Measurements from ENCODE around the gene EIF5. TPM values are rescaled to one million over a fixed set of nuclear protein-coding genes. Genes with fewer than 3 reads are reported as not detected.
A peak's percentile ranks its signal among the peaks of the same experiment; 100 is the strongest.

EIF5 gene
- total and polyA plus RNA-seq, 4 donors: 121 to 435 (median 192) TPM

GRCh38 chr14:103384450-103385151, 50.6 kb downstream of the EIF5 start:
- DNase-seq (ENCODE audit: low spot score): no peak
- H3K27ac ChIP-seq (ENCODE audit: low read depth in 1 of 2, low read length in 2 of 2): peak overlapping the region; percentile 98 to 99
- 12% methylated on average over 31 of the region's 31 CpGs for WGBS

More at GRCh38 chr14:103384450-103385151, 50.6 kb downstream of the EIF5 start:
- TF ChIP-seq RAD21 (IDR thresholded peaks at IDR 0.05) (no peak), EGR1 (IDR thresholded peaks at IDR 0.05; ENCODE audit: low read depth in 2 of 2) (no peak), JUND (IDR thresholded peaks at IDR 0.05) (no peak), CTCF (IDR thresholded peaks at IDR 0.05; ENCODE audit: low read depth, low read length, missing input control) (no peak), REST (IDR thresholded peaks at IDR 0.05) (no peak), ATF3 (IDR thresholded peaks at IDR 0.05) (no peak), SP1 (IDR thresholded peaks at IDR 0.05) (no peak), RXRA (IDR thresholded peaks at IDR 0.05) (no peak), YY1 (IDR thresholded peaks at IDR 0.05) (no peak), HNF4G (IDR thresholded peaks at IDR 0.05) (no peak), GABPA (IDR thresholded peaks at IDR 0.05 in 1 of 2, conservative IDR thresholded peaks at IDR 0.05 in 1 of 2) (no peak), FOXA1 (IDR thresholded peaks at IDR 0.05) (no peak), FOXA2 (IDR thresholded peaks at IDR 0.05) (no peak), NR2F2 (IDR thresholded peaks at IDR 0.05) (no peak), TAF1 (conservative IDR thresholded peaks at IDR 0.05) (no peak), MAX (IDR thresholded peaks at IDR 0.05) (no peak), ZBTB33 (IDR thresholded peaks at IDR 0.05) (no peak), HNF4A (conservative IDR thresholded peaks at IDR 0.05) (no peak)
- Histone ChIP-seq H3K36me3 (ENCODE audit: control insufficient read depth in 4 of 4, insufficient read depth in 3 of 4, low read depth in 1 of 4, low read length in 3 of 4) (no peaks in the 10 kb centered on the region), H3K4me3 (ENCODE audit: low read depth in 1 of 3, low read length in 3 of 3) (peak overlapping the region; percentile 65 to 95 (median 67)), H3K9me3 (ENCODE audit: control insufficient read depth in 4 of 4, low read length in 3 of 4) (no peaks in the 10 kb centered on the region), H3K9ac (ENCODE audit: low read depth in 1 of 2, low read length in 2 of 2) (peak overlapping the region in 1 of 2 donors; percentile 61), H3K27me3 (ENCODE audit: control insufficient read depth in 4 of 4, insufficient read depth in 4 of 4, low read length in 3 of 4) (no peaks in the 10 kb centered on the region), H3K4me1 (ENCODE audit: control insufficient read depth in 4 of 4, insufficient read depth in 4 of 4, low read length in 3 of 4) (peaks cover 8 to 27% (median 16%) of the 10 kb centered on the region in 4 donors)

Measured in liver (tissue), 9 donors.